PC-3 (cell line): ENCODE measurements around the gene TFEC.

Source experiments
- EZH2 ChIP-seq: fragments of 300-600 bp; sonication (generic); IDR thresholded peaks from one replicate; pipeline ENCODE4 v1.6.1; 2017; ENCODE audit warnings: antibody characterized with exemption, mild to moderate bottlenecking, low read length; ENCODE audit not compliant: unreplicated experiment
- EZH2phosphoT487 ChIP-seq: fragments of 300-600 bp; sonication (generic); IDR thresholded peaks from 2 replicates; pipeline ENCODE4 v1.6.1; 2018; ENCODE audit warnings: mild to moderate bottlenecking, antibody characterized with exemption, low read length, borderline replicate concordance
- TF ChIP-seq, protein P1 (sequence below): fragments of 300-600 bp; sonication (generic); conservative IDR thresholded peaks from 2 replicates; pipeline ENCODE4 v1.5.1; 2017; ENCODE audit warnings: antibody characterized with exemption, low read depth, mild to moderate bottlenecking, low read length

GRCh38 chr7:116064179-116064578, 33.6 kb upstream of the TFEC start:
- TF ChIP-seq, protein P1, sequence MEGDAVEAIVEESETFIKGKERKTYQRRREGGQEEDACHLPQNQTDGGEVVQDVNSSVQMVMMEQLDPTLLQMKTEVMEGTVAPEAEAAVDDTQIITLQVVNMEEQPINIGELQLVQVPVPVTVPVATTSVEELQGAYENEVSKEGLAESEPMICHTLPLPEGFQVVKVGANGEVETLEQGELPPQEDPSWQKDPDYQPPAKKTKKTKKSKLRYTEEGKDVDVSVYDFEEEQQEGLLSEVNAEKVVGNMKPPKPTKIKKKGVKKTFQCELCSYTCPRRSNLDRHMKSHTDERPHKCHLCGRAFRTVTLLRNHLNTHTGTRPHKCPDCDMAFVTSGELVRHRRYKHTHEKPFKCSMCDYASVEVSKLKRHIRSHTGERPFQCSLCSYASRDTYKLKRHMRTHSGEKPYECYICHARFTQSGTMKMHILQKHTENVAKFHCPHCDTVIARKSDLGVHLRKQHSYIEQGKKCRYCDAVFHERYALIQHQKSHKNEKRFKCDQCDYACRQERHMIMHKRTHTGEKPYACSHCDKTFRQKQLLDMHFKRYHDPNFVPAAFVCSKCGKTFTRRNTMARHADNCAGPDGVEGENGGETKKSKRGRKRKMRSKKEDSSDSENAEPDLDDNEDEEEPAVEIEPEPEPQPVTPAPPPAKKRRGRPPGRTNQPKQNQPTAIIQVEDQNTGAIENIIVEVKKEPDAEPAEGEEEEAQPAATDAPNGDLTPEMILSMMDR = no peak
- TF ChIP-seq EZH2 = no peak
- no peak for TF ChIP-seq EZH2phosphoT487
